Liver (tissue), 9 donors: ENCODE results near the gene KCNA5. TPM values are rescaled to one million over a fixed set of nuclear protein-coding genes. Genes with fewer than 3 reads are reported as not detected.

ENCODE experiments used
- DNase-seq: peaks from one replicate; pipeline ENCODE4 v3.0.0-alpha.2; 2017; ENCODE audit warnings: low spot score
- H3K27ac ChIP-seq, 2 donors: one replicate each; pipeline ENCODE4 v1.7.0; 2013; ENCODE audit warnings: inconsistent platforms in 2 of 2, low read length in 2 of 2, control low read depth in 1 of 2, low read depth in 1 of 2, mild to moderate bottlenecking in 1 of 2
- H3K27me3 ChIP-seq, 4 donors: one replicate each; pipeline versions ENCODE4 v1.6.1 to v1.7.0; 2013; ENCODE audit warnings: low read length in 3 of 4, inconsistent platforms in 1 of 4, mild to moderate bottlenecking in 1 of 4, moderate library complexity in 1 of 4; ENCODE audit not compliant: control insufficient read depth in 4 of 4, insufficient read depth in 4 of 4
- H3K36me3 ChIP-seq, 4 donors: one replicate each; pipeline versions ENCODE4 v1.6.1 to v1.7.0; 2013; ENCODE audit warnings: low read length in 3 of 4, mild to moderate bottlenecking in 3 of 4, low read depth in 1 of 4, moderate library complexity in 1 of 4; ENCODE audit not compliant: control insufficient read depth in 4 of 4, insufficient read depth in 3 of 4
- H3K4me1 ChIP-seq, 4 donors: one replicate each; pipeline versions ENCODE4 v1.6.1 to v1.7.0; 2013; ENCODE audit warnings: low read length in 3 of 4, mild to moderate bottlenecking in 3 of 4, moderate library complexity in 1 of 4; ENCODE audit not compliant: control insufficient read depth in 4 of 4, insufficient read depth in 4 of 4
- H3K4me3 ChIP-seq, 3 donors: one replicate each; pipeline versions ENCODE4 v1.6.1 to v1.7.0; 2013; ENCODE audit warnings: low read length in 3 of 3, control low read depth in 1 of 3, low read depth in 1 of 3, mild to moderate bottlenecking in 1 of 3
- H3K9ac ChIP-seq, 2 donors: one replicate each; pipeline ENCODE4 v1.7.0; 2013; ENCODE audit warnings: low read length in 2 of 2, mild to moderate bottlenecking in 2 of 2, moderate library complexity in 2 of 2, control low read depth in 1 of 2, low read depth in 1 of 2
- H3K9me3 ChIP-seq, 4 donors: one replicate each; pipeline versions ENCODE4 v1.6.1 to v1.7.0; 2013; ENCODE audit warnings: low read length in 3 of 4; ENCODE audit not compliant: control insufficient read depth in 4 of 4
- EGR1 ChIP-seq, 2 donors: IDR thresholded peaks; 2 replicates each; pipeline ENCODE4 v1.6.1; 2016 to 2018; ENCODE audit warnings: antibody characterized with exemption in 2 of 2, low read depth in 2 of 2
- FOXA1 ChIP-seq: IDR thresholded peaks from 2 replicates; pipeline ENCODE4 v1.6.1; 2016; ENCODE audit warnings: antibody characterized with exemption
- GABPA ChIP-seq, 2 donors: IDR thresholded peaks in 1 of 2; conservative IDR thresholded peaks in 1 of 2; 2 replicates each; pipeline ENCODE4 v1.6.1; 2016; ENCODE audit warnings: antibody characterized with exemption in 2 of 2, mild to moderate bottlenecking in 1 of 2, moderate library complexity in 1 of 2
- HNF4A ChIP-seq, 2 donors: conservative IDR thresholded peaks; 2 replicates each; pipeline ENCODE4 v1.6.1; 2016; ENCODE audit warnings: antibody characterized with exemption in 2 of 2, mild to moderate bottlenecking in 2 of 2
- JUND ChIP-seq, 2 donors: IDR thresholded peaks; 2 replicates each; pipeline ENCODE4 v1.6.1; 2016; ENCODE audit warnings: antibody characterized with exemption in 2 of 2
- MAX ChIP-seq: IDR thresholded peaks from 2 replicates; pipeline ENCODE4 v1.6.1; 2016; ENCODE audit warnings: antibody characterized with exemption
- NR2F2 ChIP-seq: IDR thresholded peaks from 2 replicates; pipeline ENCODE4 v1.6.1; 2016; ENCODE audit warnings: antibody characterized with exemption
- REST ChIP-seq: IDR thresholded peaks from 2 replicates; pipeline ENCODE4 v1.6.1; 2016; ENCODE audit warnings: antibody characterized with exemption, mild to moderate bottlenecking
- RXRA ChIP-seq, 2 donors: IDR thresholded peaks; 2 replicates each; pipeline ENCODE4 v1.6.1; 2017 to 2018; ENCODE audit warnings: antibody characterized with exemption in 2 of 2, mild to moderate bottlenecking in 1 of 2
- SP1 ChIP-seq: IDR thresholded peaks from 2 replicates; pipeline ENCODE4 v1.6.1; 2018; ENCODE audit warnings: antibody characterized with exemption, mild to moderate bottlenecking
- YY1 ChIP-seq: IDR thresholded peaks from 2 replicates; pipeline ENCODE4 v1.6.1; 2016; ENCODE audit warnings: antibody characterized with exemption, mild to moderate bottlenecking
- WGBS: extraction: QIAGEN DNeasy Blood & Tissue Kit; methylation state at CpG from one replicate; pipeline ENCODE4 v1.1.7; 2013; 5-methylcytosine and 5-hydroxymethylcytosine counted together
- polyA plus RNA-seq, 2 donors: library from polyadenylated mRNA; stranded (reverse) in 1 of 2; unstranded in 1 of 2; fragments of 200-250 nt in 1 of 2; fragments of >200 nt in 1 of 2; fragmentation: Nextera tagmentation in 1 of 2; extraction: Ambion mirVana in 1 of 2; gene quantifications; one replicate each; pipeline versions ENCODE4 v1.2.1 to v1.2.3, GENCODE V29; 2013 to 2015
- total RNA-seq, 2 donors: library from RNA; depleted of rRNA; stranded (reverse); fragments of >200 nt; gene quantifications; one replicate each; pipeline ENCODE4 v1.2.3, GENCODE V29; 2014
- donor health status: healthy.
- donor health status: healthy.
- donor health status: healthy.
- donor health status: healthy.
- donor health status: healthy.

Gene KCNA5
- total and polyA plus RNA-seq, 4 donors: 0.09 to 0.42 (median 0.12) TPM; not detected in 1

GRCh38 chr12:5066251-5066650, 22.6 kb downstream of the KCNA5 start:
- Histone ChIP-seq H3K36me3 (no peaks in the 10 kb centered on the region), H3K27ac (no peak overlapping the region), H3K27me3 (peaks cover 0 to 10% (median 1%) of the 10 kb centered on the region in 4 donors), H3K9me3 (no peaks in the 10 kb centered on the region), H3K4me3 (no peak overlapping the region), H3K4me1 (no peaks in the 10 kb centered on the region), H3K9ac (no peak overlapping the region)
- no peak for DNase-seq
- WGBS: 74% methylated on average over 4 of the region's 4 CpGs
- TF ChIP-seq FOXA1 (no peak), EGR1 (IDR thresholded peaks at IDR 0.05; ENCODE audit: low read depth in 2 of 2) (no peak), SP1 (no peak), REST (no peak), MAX (no peak), RXRA (IDR thresholded peaks at IDR 0.05) (no peak), JUND (IDR thresholded peaks at IDR 0.05) (no peak)

GRCh38 chr12:5068126-5068525, 24.4 kb downstream of the KCNA5 start:
- H3K9me3 ChIP-seq: no peaks in the 10 kb centered on the region
- no peak overlapping the region for H3K27ac ChIP-seq
- no peak overlapping the region for H3K4me3 ChIP-seq
- no peaks in the 10 kb centered on the region for H3K36me3 ChIP-seq
- H3K27me3 ChIP-seq: peaks cover 0 to 8% (median 1%) of the 10 kb centered on the region in 4 donors
- no peak overlapping the region for H3K9ac ChIP-seq
- 48% methylated on average over 2 of the region's 2 CpGs for WGBS
- no peaks in the 10 kb centered on the region for H3K4me1 ChIP-seq
- no peak for TF ChIP-seq GABPA (IDR thresholded peaks at IDR 0.05 in 1 of 2, conservative IDR thresholded peaks at IDR 0.05 in 1 of 2)
- no peak for DNase-seq

- TF ChIP-seq NR2F2: no peak
- 72% methylated on average over 1 of the region's 1 CpG for WGBS
- no peak overlapping the region for H3K9ac ChIP-seq
- H3K4me3 ChIP-seq: no peak overlapping the region
- H3K9me3 ChIP-seq: no peaks in the 10 kb centered on the region
- H3K4me1 ChIP-seq: no peaks in the 10 kb centered on the region
- H3K27me3 ChIP-seq: peaks cover 0 to 13% (median 1%) of the 10 kb centered on the region in 4 donors
- DNase-seq: no peak
- no peaks in the 10 kb centered on the region for H3K36me3 ChIP-seq
- no peak overlapping the region for H3K27ac ChIP-seq
Observed at GRCh38 chr12:5068619-5069018, 24.9 kb downstream of the KCNA5 start.

GRCh38 chr12:5070090-5070489, 26.4 kb downstream of the KCNA5 start:
- no peak for TF ChIP-seq HNF4A (conservative IDR thresholded peaks at IDR 0.05)
- TF ChIP-seq FOXA1: no peak
- no peak for TF ChIP-seq EGR1 (IDR thresholded peaks at IDR 0.05; ENCODE audit: low read depth in 2 of 2)
- no peak for TF ChIP-seq YY1
- no peak for TF ChIP-seq RXRA (IDR thresholded peaks at IDR 0.05)
- no peaks in the 10 kb centered on the region for H3K36me3 ChIP-seq
- WGBS: 47% methylated on average over 3 of the region's 3 CpGs

More at GRCh38 chr12:5070090-5070489, 26.4 kb downstream of the KCNA5 start:
- no peak for DNase-seq
- Histone ChIP-seq H3K9ac (no peak overlapping the region), H3K4me1 (no peaks in the 10 kb centered on the region), H3K4me3 (no peak overlapping the region), H3K9me3 (no peaks in the 10 kb centered on the region), H3K27me3 (peaks cover 0 to 11% (median 2%) of the 10 kb centered on the region in 4 donors), H3K27ac (no peak overlapping the region)
